HG03045 (cell line): ENCODE results near the gene CPT1B.
"Not testable (repeated sequence)": the region's sequence is repeated elsewhere in the genome, so short reads cannot be mapped to it uniquely, and the experiment has no call there.

Experiments used
- ATAC-seq: cut with Tn5 transposase; IDR thresholded peaks from one replicate; pipeline ENCODE4 v1.9.1; 2021; ENCODE audit warnings: mild to moderate bottlenecking, moderate library complexity; ENCODE audit not compliant: unreplicated experiment

The CPT1B gene

GRCh38 chr22:50547263-50547985 lies 30.8 kb downstream of the CPT1B start:
- no peak for ATAC-seq

GRCh38 chr22:50546326-50547262 lies 31.6 kb downstream of the CPT1B start:
- ATAC-seq, result no peak

GRCh38 chr22:50545522-50546325 lies 32.5 kb downstream of the CPT1B start, which contains the start of gene KLHDC7B:
Gene KLHDC7B, plus strand, starts transcription at chr22:50545899. Its CDS starts 345 bp downstream, at chr22:50546244.
- no peak for ATAC-seq

- ATAC-seq, result no peak
These were observed 33.4 kb downstream of the CPT1B start for GRCh38 chr22:50544746-50545253.

GRCh38 chr22:50544078-50544745 lies 34.0 kb downstream of the CPT1B start:
- ATAC-seq, result no peak

- no peak for ATAC-seq
These were observed 35.8 kb downstream of the CPT1B start for GRCh38 chr22:50542416-50542927.

- not testable (repeated sequence) for ATAC-seq
These were observed 36.6 kb downstream of the CPT1B start for GRCh38 chr22:50541667-50542026.

- ATAC-seq, result no peak
These were observed 37.8 kb downstream of the CPT1B start for GRCh38 chr22:50540381-50540780.

GRCh38 chr22:50537765-50538164 lies 40.5 kb downstream of the CPT1B start:
- no peak for ATAC-seq

GRCh38 chr22:50536226-50536625 lies 42.0 kb downstream of the CPT1B start:
- no peak for ATAC-seq

- ATAC-seq, result no peak
These were observed 43.1 kb downstream of the CPT1B start for GRCh38 chr22:50535113-50535512.

- ATAC-seq, result not testable (repeated sequence)
These were observed 44.1 kb downstream of the CPT1B start for GRCh38 chr22:50533856-50534711.

- no peak for ATAC-seq
These were observed 45.1 kb downstream of the CPT1B start for GRCh38 chr22:50532824-50533796.

- ATAC-seq, result no peak
These were observed 46.1 kb downstream of the CPT1B start for GRCh38 chr22:50531962-50532674.

- ATAC-seq, result peak; percentile 28
These were observed 46.7 kb downstream of the CPT1B start for GRCh38 chr22:50531546-50531961.

GRCh38 chr22:50530877-50531545 lies 47.2 kb downstream of the CPT1B start:
- no peak for ATAC-seq

- no peak for ATAC-seq
These were observed 47.7 kb downstream of the CPT1B start for GRCh38 chr22:50530580-50530876.
